ENCODE results near the gene PLA2G15. TPM values are rescaled to one million over a fixed set of nuclear protein-coding genes. Genes with fewer than 3 reads are reported as not detected.

PLA2G15 gene
- total and polyA plus RNA-seq, 2 of the 13 experiments (the other 11 are each of a cell fraction or from before 2014, with no cell fraction given) = 14.4 to 23.7 TPM

DNA sequence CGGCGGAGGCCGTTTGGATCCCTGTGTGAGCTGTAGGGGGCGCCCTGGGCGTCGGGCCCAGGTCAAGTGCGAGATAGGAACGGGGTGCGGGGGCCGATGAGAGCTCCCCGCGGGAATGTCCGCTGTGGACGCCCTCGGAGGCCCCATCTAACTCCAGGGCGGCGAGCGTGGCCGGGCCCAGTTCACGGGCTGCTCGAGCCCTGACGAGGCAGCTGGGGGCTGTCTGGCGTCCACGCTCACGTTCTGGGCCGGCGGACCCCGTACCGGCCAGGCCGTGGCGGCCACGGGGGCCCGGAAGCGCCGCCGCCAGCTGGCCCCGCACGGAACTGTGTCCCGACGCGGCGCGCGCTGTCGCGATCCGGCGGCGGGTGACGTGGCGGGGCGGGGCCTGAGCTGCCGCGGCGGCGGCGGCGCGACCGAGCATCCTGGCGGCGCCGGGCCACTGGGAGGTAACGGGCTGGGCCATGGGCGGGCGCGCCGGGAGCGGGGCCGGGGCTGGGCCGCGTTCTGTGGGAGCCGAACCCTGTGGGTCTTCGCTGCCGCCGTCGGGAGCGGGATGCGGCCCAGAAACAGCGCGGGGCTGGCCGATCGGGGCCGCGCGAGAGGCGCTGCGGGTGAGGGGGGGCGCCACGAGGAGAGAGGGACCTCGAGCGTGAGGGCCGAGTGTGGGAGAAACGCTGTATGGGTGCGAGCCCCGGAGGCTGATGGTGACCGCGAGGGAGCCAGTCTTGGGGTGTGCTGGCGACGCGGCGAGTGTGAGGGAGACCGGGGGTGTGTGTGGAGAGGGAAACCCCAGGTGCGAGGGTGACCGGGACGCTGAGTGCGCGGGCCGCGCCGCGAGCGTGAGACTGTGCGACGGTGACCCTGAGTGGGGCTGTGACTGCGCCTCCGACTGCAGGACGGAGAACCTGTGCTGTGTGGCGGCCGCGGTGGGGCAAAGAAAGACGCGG is 19.2 kb downstream of the PLA2G15 start, which contains the start of gene SLC7A6 (continued):
- peak; percentile 77 for TF ChIP-seq YY1 (IDR thresholded peaks at IDR 0.05; ENCODE audit: insufficient read depth, insufficient replicate concordance, low read depth, low read length)
- TF ChIP-seq ZNF549 (CRISPR knock-in tag; IDR thresholded peaks at IDR 0.05) = peak; percentile 83; the same call in 1 of the 2 replicates
- peak; percentile 72; the same call in 1 of the 2 replicates for TF ChIP-seq ZNF225 (CRISPR knock-in tag; IDR thresholded peaks at IDR 0.05)
- peak; percentile 26 for TF ChIP-seq ETV6 (CRISPR knock-in tag; conservative IDR thresholded peaks at IDR 0.05)
- TF ChIP-seq, protein P1, sequence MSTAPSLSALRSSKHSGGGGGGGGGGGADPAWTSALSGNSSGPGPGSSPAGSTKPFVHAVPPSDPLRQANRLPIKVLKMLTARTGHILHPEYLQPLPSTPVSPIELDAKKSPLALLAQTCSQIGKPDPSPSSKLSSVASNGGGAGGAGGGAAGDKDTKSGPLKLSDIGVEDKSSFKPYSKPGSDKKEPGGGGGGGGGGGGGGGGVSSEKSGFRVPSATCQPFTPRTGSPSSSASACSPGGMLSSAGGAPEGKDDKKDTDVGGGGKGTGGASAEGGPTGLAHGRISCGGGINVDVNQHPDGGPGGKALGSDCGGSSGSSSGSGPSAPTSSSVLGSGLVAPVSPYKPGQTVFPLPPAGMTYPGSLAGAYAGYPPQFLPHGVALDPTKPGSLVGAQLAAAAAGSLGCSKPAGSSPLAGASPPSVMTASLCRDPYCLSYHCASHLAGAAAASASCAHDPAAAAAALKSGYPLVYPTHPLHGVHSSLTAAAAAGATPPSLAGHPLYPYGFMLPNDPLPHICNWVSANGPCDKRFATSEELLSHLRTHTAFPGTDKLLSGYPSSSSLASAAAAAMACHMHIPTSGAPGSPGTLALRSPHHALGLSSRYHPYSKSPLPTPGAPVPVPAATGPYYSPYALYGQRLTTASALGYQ (CRISPR knock-in tag; IDR thresholded peaks at IDR 0.05) = peak; percentile 29; the same call in 1 of the 2 replicates
- TF ChIP-seq TRIM24 (CRISPR knock-in tag; IDR thresholded peaks at IDR 0.05) = no peak
- TF ChIP-seq, protein P2, sequence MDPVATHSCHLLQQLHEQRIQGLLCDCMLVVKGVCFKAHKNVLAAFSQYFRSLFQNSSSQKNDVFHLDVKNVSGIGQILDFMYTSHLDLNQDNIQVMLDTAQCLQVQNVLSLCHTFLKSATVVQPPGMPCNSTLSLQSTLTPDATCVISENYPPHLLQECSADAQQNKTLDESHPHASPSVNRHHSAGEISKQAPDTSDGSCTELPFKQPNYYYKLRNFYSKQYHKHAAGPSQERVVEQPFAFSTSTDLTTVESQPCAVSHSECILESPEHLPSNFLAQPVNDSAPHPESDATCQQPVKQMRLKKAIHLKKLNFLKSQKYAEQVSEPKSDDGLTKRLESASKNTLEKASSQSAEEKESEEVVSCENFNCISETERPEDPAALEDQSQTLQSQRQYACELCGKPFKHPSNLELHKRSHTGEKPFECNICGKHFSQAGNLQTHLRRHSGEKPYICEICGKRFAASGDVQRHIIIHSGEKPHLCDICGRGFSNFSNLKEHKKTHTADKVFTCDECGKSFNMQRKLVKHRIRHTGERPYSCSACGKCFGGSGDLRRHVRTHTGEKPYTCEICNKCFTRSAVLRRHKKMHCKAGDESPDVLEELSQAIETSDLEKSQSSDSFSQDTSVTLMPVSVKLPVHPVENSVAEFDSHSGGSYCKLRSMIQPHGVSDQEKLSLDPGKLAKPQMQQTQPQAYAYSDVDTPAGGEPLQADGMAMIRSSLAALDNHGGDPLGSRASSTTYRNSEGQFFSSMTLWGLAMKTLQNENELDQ (CRISPR knock-in tag; IDR thresholded peaks at IDR 0.05; ENCODE audit: borderline replicate concordance) = no peak
- no peak for TF ChIP-seq KDM1A (CRISPR knock-in tag; IDR thresholded peaks at IDR 0.05)
- no peak for TF ChIP-seq PAF1 (CRISPR knock-in tag; IDR thresholded peaks at IDR 0.05)
- no peak; the same call in 1 of the 2 replicates for TF ChIP-seq NCOA1 (CRISPR knock-in tag; IDR thresholded peaks at IDR 0.05)
- TF ChIP-seq, protein P3, sequence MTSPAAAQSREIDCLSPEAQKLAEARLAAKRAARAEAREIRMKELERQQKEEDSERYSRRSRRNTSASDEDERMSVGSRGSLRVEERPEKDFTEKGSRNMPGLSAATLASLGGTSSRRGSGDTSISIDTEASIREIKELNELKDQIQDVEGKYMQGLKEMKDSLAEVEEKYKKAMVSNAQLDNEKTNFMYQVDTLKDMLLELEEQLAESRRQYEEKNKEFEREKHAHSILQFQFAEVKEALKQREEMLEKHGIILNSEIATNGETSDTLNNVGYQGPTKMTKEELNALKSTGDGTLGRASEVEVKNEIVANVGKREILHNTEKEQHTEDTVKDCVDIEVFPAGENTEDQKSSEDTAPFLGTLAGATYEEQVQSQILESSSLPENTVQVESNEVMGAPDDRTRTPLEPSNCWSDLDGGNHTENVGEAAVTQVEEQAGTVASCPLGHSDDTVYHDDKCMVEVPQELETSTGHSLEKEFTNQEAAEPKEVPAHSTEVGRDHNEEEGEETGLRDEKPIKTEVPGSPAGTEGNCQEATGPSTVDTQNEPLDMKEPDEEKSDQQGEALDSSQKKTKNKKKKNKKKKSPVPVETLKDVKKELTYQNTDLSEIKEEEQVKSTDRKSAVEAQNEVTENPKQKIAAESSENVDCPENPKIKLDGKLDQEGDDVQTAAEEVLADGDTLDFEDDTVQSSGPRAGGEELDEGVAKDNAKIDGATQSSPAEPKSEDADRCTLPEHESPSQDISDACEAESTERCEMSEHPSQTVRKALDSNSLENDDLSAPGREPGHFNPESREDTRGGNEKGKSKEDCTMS (CRISPR knock-in tag; conservative IDR thresholded peaks at IDR 0.05) = no peak
- TF ChIP-seq SRF (IDR thresholded peaks at IDR 0.05; ENCODE audit: low read depth, low read length) = no peak
- peak; percentile 70; the same call in 1 of the 2 replicates for TF ChIP-seq ZNF546 (CRISPR knock-in tag; conservative IDR thresholded peaks at IDR 0.05)
- peak; percentile 84; the same call in 1 of the 2 replicates for TF ChIP-seq CAMTA2 (CRISPR knock-in tag; IDR thresholded peaks at IDR 0.05; ENCODE audit: borderline replicate concordance)
- no peak for TF ChIP-seq RELA (CRISPR knock-in tag; IDR thresholded peaks at IDR 0.05)
- no peak for TF ChIP-seq ZNF850 (CRISPR knock-in tag; conservative IDR thresholded peaks at IDR 0.05)
- peak; percentile 33; the same call in 1 of the 2 replicates for TF ChIP-seq SRY (CRISPR knock-in tag; IDR thresholded peaks at IDR 0.05)
- TF ChIP-seq GTF3A (CRISPR knock-in tag; conservative IDR thresholded peaks at IDR 0.05) = 0 out of 2 replicates have a peak, but pooled peaks have one; percentile 29
- TF ChIP-seq, protein P4, sequence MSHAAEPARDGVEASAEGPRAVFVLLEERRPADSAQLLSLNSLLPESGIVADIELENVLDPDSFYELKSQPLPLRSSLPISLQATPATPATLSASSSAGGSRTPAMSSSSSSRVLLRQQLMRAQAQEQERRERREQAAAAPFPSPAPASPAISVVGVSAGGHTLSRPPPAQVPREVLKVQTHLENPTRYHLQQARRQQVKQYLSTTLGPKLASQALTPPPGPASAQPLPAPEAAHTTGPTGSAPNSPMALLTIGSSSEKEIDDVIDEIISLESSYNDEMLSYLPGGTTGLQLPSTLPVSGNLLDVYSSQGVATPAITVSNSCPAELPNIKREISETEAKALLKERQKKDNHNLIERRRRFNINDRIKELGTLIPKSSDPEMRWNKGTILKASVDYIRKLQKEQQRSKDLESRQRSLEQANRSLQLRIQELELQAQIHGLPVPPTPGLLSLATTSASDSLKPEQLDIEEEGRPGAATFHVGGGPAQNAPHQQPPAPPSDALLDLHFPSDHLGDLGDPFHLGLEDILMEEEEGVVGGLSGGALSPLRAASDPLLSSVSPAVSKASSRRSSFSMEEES (CRISPR knock-in tag; IDR thresholded peaks at IDR 0.05) = 0 out of 2 replicates have a peak, but pooled peaks have one; percentile 11
- no peak for TF ChIP-seq HNF4G (IDR thresholded peaks at IDR 0.05; ENCODE audit: borderline replicate concordance, low read depth, low read length)
- TF ChIP-seq HNF4G (CRISPR knock-in tag; IDR thresholded peaks at IDR 0.05; ENCODE audit: borderline replicate concordance, low read depth) = no peak; the same call in 1 of the 2 replicates

Measured in HepG2 (cell line).